SU-DHL-6 (cell line): ENCODE measurements around the gene STRA6.

Experiments used
- H2AFZ ChIP-seq: fragments of 200-600 bp; sonication (generic); 2 replicates; pipeline ENCODE4 v1.6.1; 2014; ENCODE audit warnings: low read depth, mild to moderate bottlenecking, moderate library complexity, mixed read lengths, antibody characterized with exemption, low read length; ENCODE audit not compliant: severe bottlenecking
- H3F3A ChIP-seq: fragments of 200-600 bp; shearing (Covaris generic); 2 replicates; pipeline ENCODE4 v1.6.0; 2016; ENCODE audit warnings: antibody characterized with exemption, mild to moderate bottlenecking; ENCODE audit not compliant: insufficient read depth
- H3K27ac ChIP-seq: fragments of 200-600 bp; sonication (generic); 2 replicates; pipeline ENCODE4 v1.5.1; 2016; ENCODE audit warnings: low read depth, mild to moderate bottlenecking, low read length, moderate library complexity, mixed read lengths
- H3K27me3 ChIP-seq: fragments of 200-600 bp; sonication (generic), shearing (Covaris generic); 2 replicates; pipeline ENCODE4 v1.6.0; 2014; ENCODE audit warnings: mild to moderate bottlenecking, low read length
- H3K36me3 ChIP-seq: fragments of 200-600 bp; sonication (generic); 2 replicates; pipeline ENCODE4 v1.6.1; 2014; ENCODE audit warnings: mild to moderate bottlenecking, low read length, mixed read lengths
- H3K4me2 ChIP-seq: fragments of 300-600, 200-600 bp; shearing (Covaris generic), sonication (generic); 2 replicates; pipeline ENCODE4 v1.6.0; 2014; ENCODE audit warnings: low read length, low read depth, mild to moderate bottlenecking; ENCODE audit not compliant: poor library complexity, severe bottlenecking
- H3K4me3 ChIP-seq: fragments of 200-600 bp; sonication (generic); 2 replicates; pipeline ENCODE4 v1.5.1; 2014; ENCODE audit warnings: antibody characterized with exemption, low read length, mild to moderate bottlenecking, mixed read lengths; ENCODE audit not compliant: insufficient read depth, poor library complexity, severe bottlenecking
- H3K79me2 ChIP-seq: fragments of 200-600 bp; sonication (generic); 2 replicates; pipeline ENCODE4 v1.6.1; 2014; ENCODE audit warnings: mild to moderate bottlenecking, low read length, moderate library complexity; ENCODE audit not compliant: insufficient read depth
- H3K9ac ChIP-seq: fragments of 200-600 bp; sonication (generic); 2 replicates; pipeline ENCODE4 v1.7.0; 2014; ENCODE audit warnings: mild to moderate bottlenecking, low read length
- H3K9me2 ChIP-seq: fragments of 200-600 bp; sonication (generic); replicated peaks from 2 replicates; pipeline ENCODE4 v1.6.1; 2014; ENCODE audit warnings: low read length; ENCODE audit not compliant: insufficient read depth
- H3K9me3 ChIP-seq: fragments of 200-600 bp; sonication (generic); 2 replicates; pipeline ENCODE4 v1.6.1; 2014; ENCODE audit warnings: low read length, mixed read lengths; ENCODE audit not compliant: insufficient read depth
- H4K20me1 ChIP-seq: fragments of 200-600 bp; sonication (generic); 2 replicates; pipeline ENCODE4 v1.6.1; 2014; ENCODE audit warnings: low read depth, mild to moderate bottlenecking, antibody characterized with exemption, low read length, moderate library complexity, mixed read lengths
- CTCF ChIP-seq: fragments of 200-600 bp; sonication (generic); IDR thresholded peaks from one replicate; pipeline ENCODE4 v1.5.1; 2017; ENCODE audit warnings: antibody characterized with exemption, mild to moderate bottlenecking, low read length, moderate library complexity; ENCODE audit not compliant: insufficient read depth, poor library complexity, severe bottlenecking
- EZH2phosphoT487 ChIP-seq: fragments of 200-600 bp; sonication (generic), shearing (Covaris generic); conservative IDR thresholded peaks from 2 replicates; pipeline ENCODE4 v1.6.1; 2018; ENCODE audit warnings: mild to moderate bottlenecking, antibody characterized with exemption, low read length, moderate library complexity, mixed read lengths

The STRA6 gene

GRCh38 chr15:74250266-74250665 lies 47.7 kb upstream of the STRA6 start:
- Histone ChIP-seq H3K27ac (no peak overlapping the region), H3K79me2 (no peaks in the 10 kb centered on the region), H3K4me3 (no peak overlapping the region), H2AFZ (no peak overlapping the region), H3K27me3 (no peaks in the 10 kb centered on the region), H3K36me3 (no peaks in the 10 kb centered on the region), H3K9ac (no peak overlapping the region), H3K4me2 (no peak overlapping the region), H3F3A (no peaks in the 10 kb centered on the region), H3K9me2 (no peaks in the 10 kb centered on the region), H4K20me1 (no peaks in the 10 kb centered on the region), H3K9me3 (no peaks in the 10 kb centered on the region)
- no peak for TF ChIP-seq EZH2phosphoT487
- TF ChIP-seq CTCF, result no peak

GRCh38 chr15:74245342-74245931 lies 42.9 kb upstream of the STRA6 start:
- Histone ChIP-seq H3K4me2 (no peak overlapping the region), H3K27ac (no peak overlapping the region)

GRCh38 chr15:74244822-74245341 lies 42.3 kb upstream of the STRA6 start:
- H4K20me1 ChIP-seq, result no peaks in the 10 kb centered on the region
- no peak overlapping the region for H3K4me3 ChIP-seq

More at GRCh38 chr15:74245342-74245931, 42.9 kb upstream of the STRA6 start:
- Histone ChIP-seq H3F3A (no peaks in the 10 kb centered on the region), H3K4me3 (no peak overlapping the region), H2AFZ (no peak overlapping the region), H3K9me2 (no peaks in the 10 kb centered on the region), H3K36me3 (no peaks in the 10 kb centered on the region), H3K27me3 (no peaks in the 10 kb centered on the region), H3K79me2 (no peaks in the 10 kb centered on the region), H3K9me3 (no peaks in the 10 kb centered on the region), H3K9ac (no peak overlapping the region), H4K20me1 (no peaks in the 10 kb centered on the region)
- no peak for TF ChIP-seq CTCF
- no peak for TF ChIP-seq EZH2phosphoT487

More at GRCh38 chr15:74244822-74245341, 42.3 kb upstream of the STRA6 start:
- Histone ChIP-seq H3K9me2 (no peaks in the 10 kb centered on the region), H3K36me3 (no peaks in the 10 kb centered on the region), H3K4me2 (no peak overlapping the region), H3K79me2 (no peaks in the 10 kb centered on the region), H3K27me3 (no peaks in the 10 kb centered on the region), H3K9ac (no peak overlapping the region), H3K27ac (no peak overlapping the region), H3F3A (no peaks in the 10 kb centered on the region), H2AFZ (no peak overlapping the region), H3K9me3 (no peaks in the 10 kb centered on the region)
- TF ChIP-seq EZH2phosphoT487, result no peak
- no peak for TF ChIP-seq CTCF
